Ishikawa (cell line): Measurements from ENCODE around the gene PRPS1.

Source experiments
- CEBPB ChIP-seq: IDR thresholded peaks from 2 replicates; pipeline ENCODE4 v1.6.1; 2012
- CREB1 ChIP-seq: IDR thresholded peaks from 2 replicates; pipeline ENCODE4 v1.6.1; 2012; ENCODE audit warnings: low read depth
- EP300 ChIP-seq: IDR thresholded peaks from 2 replicates; pipeline ENCODE4 v1.6.1; 2012; ENCODE audit warnings: borderline replicate concordance
- FOXM1 ChIP-seq: IDR thresholded peaks from 2 replicates; pipeline ENCODE4 v1.6.1; 2012; ENCODE audit warnings: low read depth, borderline replicate concordance
- RAD21 ChIP-seq: IDR thresholded peaks from 2 replicates; pipeline ENCODE4 v1.6.1; 2012; ENCODE audit warnings: low read depth
- TAF1 ChIP-seq: IDR thresholded peaks from 2 replicates; pipeline ENCODE4 v1.6.1; 2012; ENCODE audit warnings: low read depth, mild to moderate bottlenecking
- TCF12 ChIP-seq: IDR thresholded peaks from 2 replicates; pipeline ENCODE4 v1.6.1; 2012; ENCODE audit warnings: low read depth
- TEAD4 ChIP-seq: IDR thresholded peaks from 2 replicates; pipeline ENCODE4 v1.6.1; 2012
- YY1 ChIP-seq: IDR thresholded peaks from 2 replicates; pipeline ENCODE4 v1.6.1; 2012; ENCODE audit warnings: low read depth
- TF ChIP-seq, protein P1 (sequence below): IDR thresholded peaks from 2 replicates; pipeline ENCODE4 v1.6.1; 2012; ENCODE audit warnings: low read depth, mild to moderate bottlenecking
- TF ChIP-seq, protein P2 (sequence below): IDR thresholded peaks from 2 replicates; pipeline ENCODE4 v1.6.1; 2012

DNA sequence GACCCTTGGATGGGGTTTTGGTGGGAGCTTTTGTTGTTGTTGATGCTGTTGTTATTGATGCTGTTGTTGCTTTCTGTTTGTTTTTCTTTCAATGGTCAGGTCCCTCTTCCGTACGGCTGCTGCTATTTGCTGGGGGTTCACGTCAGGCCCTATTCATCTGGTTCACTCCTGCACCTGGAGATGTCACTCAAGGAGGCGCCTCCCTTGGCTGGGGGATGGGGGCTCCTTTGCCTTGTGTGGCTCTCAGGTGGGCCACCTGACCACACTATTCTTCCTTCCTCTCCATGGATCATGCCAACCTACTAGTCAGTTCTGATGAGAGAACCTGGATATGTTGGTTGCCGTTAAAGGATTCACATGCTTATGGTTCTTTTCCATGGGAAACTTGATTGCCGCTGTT lies 39.1 kb upstream of the PRPS1 start:
- no peak for TF ChIP-seq RAD21
- TF ChIP-seq TEAD4 = no peak
- TF ChIP-seq EP300 = no peak
- TF ChIP-seq, protein P1, sequence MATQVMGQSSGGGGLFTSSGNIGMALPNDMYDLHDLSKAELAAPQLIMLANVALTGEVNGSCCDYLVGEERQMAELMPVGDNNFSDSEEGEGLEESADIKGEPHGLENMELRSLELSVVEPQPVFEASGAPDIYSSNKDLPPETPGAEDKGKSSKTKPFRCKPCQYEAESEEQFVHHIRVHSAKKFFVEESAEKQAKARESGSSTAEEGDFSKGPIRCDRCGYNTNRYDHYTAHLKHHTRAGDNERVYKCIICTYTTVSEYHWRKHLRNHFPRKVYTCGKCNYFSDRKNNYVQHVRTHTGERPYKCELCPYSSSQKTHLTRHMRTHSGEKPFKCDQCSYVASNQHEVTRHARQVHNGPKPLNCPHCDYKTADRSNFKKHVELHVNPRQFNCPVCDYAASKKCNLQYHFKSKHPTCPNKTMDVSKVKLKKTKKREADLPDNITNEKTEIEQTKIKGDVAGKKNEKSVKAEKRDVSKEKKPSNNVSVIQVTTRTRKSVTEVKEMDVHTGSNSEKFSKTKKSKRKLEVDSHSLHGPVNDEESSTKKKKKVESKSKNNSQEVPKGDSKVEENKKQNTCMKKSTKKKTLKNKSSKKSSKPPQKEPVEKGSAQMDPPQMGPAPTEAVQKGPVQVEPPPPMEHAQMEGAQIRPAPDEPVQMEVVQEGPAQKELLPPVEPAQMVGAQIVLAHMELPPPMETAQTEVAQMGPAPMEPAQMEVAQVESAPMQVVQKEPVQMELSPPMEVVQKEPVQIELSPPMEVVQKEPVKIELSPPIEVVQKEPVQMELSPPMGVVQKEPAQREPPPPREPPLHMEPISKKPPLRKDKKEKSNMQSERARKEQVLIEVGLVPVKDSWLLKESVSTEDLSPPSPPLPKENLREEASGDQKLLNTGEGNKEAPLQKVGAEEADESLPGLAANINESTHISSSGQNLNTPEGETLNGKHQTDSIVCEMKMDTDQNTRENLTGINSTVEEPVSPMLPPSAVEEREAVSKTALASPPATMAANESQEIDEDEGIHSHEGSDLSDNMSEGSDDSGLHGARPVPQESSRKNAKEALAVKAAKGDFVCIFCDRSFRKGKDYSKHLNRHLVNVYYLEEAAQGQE = no peak
- TF ChIP-seq CEBPB = no peak
- no peak for TF ChIP-seq TAF1
- TF ChIP-seq FOXM1 = no peak
- TF ChIP-seq TCF12 = no peak
- no peak for TF ChIP-seq CREB1
- TF ChIP-seq YY1 = no peak
- TF ChIP-seq, protein P2, sequence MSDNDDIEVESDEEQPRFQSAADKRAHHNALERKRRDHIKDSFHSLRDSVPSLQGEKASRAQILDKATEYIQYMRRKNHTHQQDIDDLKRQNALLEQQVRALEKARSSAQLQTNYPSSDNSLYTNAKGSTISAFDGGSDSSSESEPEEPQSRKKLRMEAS = no peak
